Activated T-helper 2 cell treated with anti-CD3 and anti-CD28 coated beads, Interferon-gamma antibody, Interleukin-2, Interleukin-4, amounts not matched to agents 10 μg/mL and 5 μg/mL and 100 μg/mL, durations not matched to agents 14 hours and 24 hours and 36 hours (primary cell): ENCODE data around the gene TTC32. TPM values are rescaled to one million over a fixed set of nuclear protein-coding genes. Genes with fewer than 3 reads are reported as not detected.
"Not testable (repeated sequence)": the region's sequence is repeated elsewhere in the genome, so short reads cannot be mapped to it uniquely, and the experiment has no call there.

Experiments used
- DNase-seq: peaks from one replicate; pipeline ENCODE4 v3.0.0; 2021; ENCODE audit warnings: low spot score
- H3K27ac Mint-ChIP-seq: one replicate; pipeline ENCODE4 v1.8.0; 2021; ENCODE audit warnings: mixed read lengths
- H3K27me3 Mint-ChIP-seq: one replicate; pipeline ENCODE4 v1.8.0; 2021; ENCODE audit warnings: low read depth, mixed read lengths
- H3K36me3 Mint-ChIP-seq: one replicate; pipeline ENCODE4 v1.8.0; 2021; ENCODE audit warnings: low read depth, mixed read lengths
- H3K4me1 Mint-ChIP-seq: one replicate; pipeline ENCODE4 v1.8.0; 2021; ENCODE audit warnings: low read depth, mixed read lengths
- H3K4me3 Mint-ChIP-seq: one replicate; pipeline ENCODE4 v1.8.0; 2021; ENCODE audit warnings: low read depth, mild to moderate bottlenecking, moderate library complexity, mixed read lengths
- H3K9me3 Mint-ChIP-seq: one replicate; pipeline ENCODE4 v1.8.0; 2021; ENCODE audit warnings: mixed read lengths
- intact Hi-C: fragments of 100-400 bp; cut with micrococcal nuclease; formaldehyde crosslinking; loops from one replicate; pipeline ENCODE4 v1.15.1; 2023
- total RNA-seq: library from RNA; stranded (reverse); gene quantifications from 2 replicates; pipeline ENCODE4 v1.2.3, GENCODE V29; 2022

Gene TTC32
- total RNA-seq, 1 donor from 2014 or later = 14.8 TPM

DNA sequence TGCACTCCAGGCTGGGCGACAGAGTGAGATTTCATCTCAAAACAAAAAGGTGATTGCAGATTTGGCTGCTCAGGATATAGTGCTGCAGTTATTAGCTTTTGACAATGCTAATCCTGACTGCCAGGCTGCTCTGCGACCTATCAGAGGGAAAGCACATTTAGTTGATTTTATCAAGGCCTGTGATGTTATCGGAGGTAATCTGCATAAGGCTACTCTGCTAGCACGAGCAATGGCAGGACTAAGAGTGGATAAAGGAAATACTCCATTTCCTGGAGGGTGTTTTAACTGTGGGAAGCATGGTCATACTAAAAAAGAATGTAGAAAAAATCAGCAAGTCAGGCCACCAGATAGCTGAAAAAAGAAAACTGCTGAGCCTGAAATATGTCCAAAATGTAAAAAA is 22.7 kb upstream of the TTC32 start:
- DNase-seq, H3K4me1 Mint-ChIP-seq, H3K4me3 Mint-ChIP-seq, intact Hi-C loops, H3K27ac Mint-ChIP-seq, H3K27me3 Mint-ChIP-seq: not testable (repeated sequence)
- Mint-ChIP-seq H3K9me3 (peaks cover 24% of the 10 kb centered on the region), H3K36me3 (peaks cover 39% of the 10 kb centered on the region)

- DNase-seq, H3K27ac Mint-ChIP-seq, intact Hi-C loops, H3K4me3 Mint-ChIP-seq, H3K27me3 Mint-ChIP-seq, H3K4me1 Mint-ChIP-seq: not testable (repeated sequence)
- Mint-ChIP-seq H3K9me3 (peaks cover 11% of the 10 kb centered on the region), H3K36me3 (peaks cover 17% of the 10 kb centered on the region)
These were observed 20.4 kb upstream of the TTC32 start for GRCh38 chr2:19922188-19922587.

DNA sequence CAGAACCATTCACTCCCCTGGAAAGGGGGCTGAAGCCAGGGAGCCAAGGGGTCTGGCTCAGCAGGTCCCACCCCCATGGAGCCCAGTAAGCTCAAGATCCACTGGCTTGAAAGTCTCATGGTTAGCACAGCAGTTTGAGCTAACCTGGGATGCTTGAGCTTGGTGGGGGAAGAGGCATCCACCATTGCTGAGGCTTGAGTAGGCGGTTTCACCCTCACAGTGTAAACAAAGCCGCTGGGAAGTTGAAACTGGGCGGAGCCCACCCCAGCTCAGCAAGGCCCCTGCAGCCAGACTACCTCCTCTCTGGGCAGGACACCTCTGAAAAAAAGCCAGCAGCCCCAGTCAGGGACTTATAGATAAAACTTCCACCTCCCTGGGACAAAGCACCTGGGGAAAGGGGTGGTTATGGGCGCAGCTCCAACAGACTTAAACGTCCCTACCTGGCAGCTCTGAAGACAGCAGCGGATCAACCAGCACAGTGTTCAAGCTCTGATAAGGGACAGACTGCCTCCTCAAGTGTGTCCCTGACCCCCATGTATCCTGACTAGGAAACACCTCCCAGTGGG is 14.7 kb upstream of the TTC32 start:
- H3K4me3 Mint-ChIP-seq = no peak overlapping the region
- H3K4me1 Mint-ChIP-seq = no peaks in the 10 kb centered on the region
- no peaks in the 10 kb centered on the region for H3K9me3 Mint-ChIP-seq
- H3K36me3 Mint-ChIP-seq = no peaks in the 10 kb centered on the region
- no peaks in the 10 kb centered on the region for H3K27me3 Mint-ChIP-seq
- intact Hi-C loops = no loop called here
- H3K27ac Mint-ChIP-seq = no peak overlapping the region
- DNase-seq = no peak

- H3K4me3 Mint-ChIP-seq = no peak overlapping the region
- H3K4me1 Mint-ChIP-seq = no peaks in the 10 kb centered on the region
- no peaks in the 10 kb centered on the region for H3K27me3 Mint-ChIP-seq
- H3K36me3 Mint-ChIP-seq = no peaks in the 10 kb centered on the region
- H3K27ac Mint-ChIP-seq = no peak overlapping the region
- no peak for DNase-seq
- intact Hi-C loops = no loop called here
- no peaks in the 10 kb centered on the region for H3K9me3 Mint-ChIP-seq
These were observed 12.6 kb upstream of the TTC32 start for GRCh38 chr2:19914266-19914975.

GRCh38 chr2:19911808-19912509 is 10.2 kb upstream of the TTC32 start:
- Mint-ChIP-seq H3K36me3 (no peaks in the 10 kb centered on the region), H3K4me1 (no peaks in the 10 kb centered on the region), H3K4me3 (no peak overlapping the region), H3K27me3 (peaks cover 9% of the 10 kb centered on the region), H3K9me3 (no peaks in the 10 kb centered on the region), H3K27ac (no peak overlapping the region)
- no peak for DNase-seq
- intact Hi-C loops = no loop called here

DNA sequence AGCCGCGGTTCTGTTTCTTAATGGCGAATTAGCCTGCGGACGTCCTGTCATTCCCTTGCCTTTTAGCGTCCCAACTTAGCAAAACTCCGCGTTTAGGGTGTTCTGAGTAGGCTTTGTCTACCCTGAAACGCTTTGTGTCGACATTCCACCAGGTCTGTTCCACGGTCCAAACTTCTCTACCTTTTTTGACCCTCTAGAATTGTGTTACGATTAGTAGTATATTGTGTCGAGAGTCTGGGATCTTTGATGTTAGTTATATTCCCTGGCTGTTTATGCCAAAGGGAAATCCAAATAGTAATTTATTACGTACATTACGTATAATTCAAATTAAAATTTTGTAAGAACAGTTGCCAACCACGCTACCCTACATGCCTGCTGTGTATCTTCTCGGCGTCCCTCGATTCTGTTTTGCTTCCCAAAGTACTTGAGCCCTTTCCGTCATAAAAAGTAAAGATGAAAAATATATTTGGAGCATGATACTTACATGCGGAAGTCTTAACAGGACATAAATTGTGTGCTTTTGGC is 495 bp upstream of the TTC32 start:
- Mint-ChIP-seq H3K27me3 (peaks cover 2% of the 10 kb centered on the region), H3K36me3 (peaks cover 26% of the 10 kb centered on the region), H3K9me3 (peaks cover 6% of the 10 kb centered on the region), H3K4me3 (peak overlapping the region; percentile 89), H3K4me1 (peaks cover 49% of the 10 kb centered on the region), H3K27ac (peak overlapping the region; percentile 95)
- no peak for DNase-seq
- intact Hi-C loops = loop anchor here (1.0 to 5.0 kb wide), 7 partner anchors 149 to 1360 kb away; partner anchors contain the start of genes HS1BP3, LAPTM4A and RDH14

GRCh38 chr2:19900931-19901441 is 797 bp downstream of the TTC32 start:
- no peak for DNase-seq
- peaks cover 28% of the 10 kb centered on the region for H3K36me3 Mint-ChIP-seq

DNA sequence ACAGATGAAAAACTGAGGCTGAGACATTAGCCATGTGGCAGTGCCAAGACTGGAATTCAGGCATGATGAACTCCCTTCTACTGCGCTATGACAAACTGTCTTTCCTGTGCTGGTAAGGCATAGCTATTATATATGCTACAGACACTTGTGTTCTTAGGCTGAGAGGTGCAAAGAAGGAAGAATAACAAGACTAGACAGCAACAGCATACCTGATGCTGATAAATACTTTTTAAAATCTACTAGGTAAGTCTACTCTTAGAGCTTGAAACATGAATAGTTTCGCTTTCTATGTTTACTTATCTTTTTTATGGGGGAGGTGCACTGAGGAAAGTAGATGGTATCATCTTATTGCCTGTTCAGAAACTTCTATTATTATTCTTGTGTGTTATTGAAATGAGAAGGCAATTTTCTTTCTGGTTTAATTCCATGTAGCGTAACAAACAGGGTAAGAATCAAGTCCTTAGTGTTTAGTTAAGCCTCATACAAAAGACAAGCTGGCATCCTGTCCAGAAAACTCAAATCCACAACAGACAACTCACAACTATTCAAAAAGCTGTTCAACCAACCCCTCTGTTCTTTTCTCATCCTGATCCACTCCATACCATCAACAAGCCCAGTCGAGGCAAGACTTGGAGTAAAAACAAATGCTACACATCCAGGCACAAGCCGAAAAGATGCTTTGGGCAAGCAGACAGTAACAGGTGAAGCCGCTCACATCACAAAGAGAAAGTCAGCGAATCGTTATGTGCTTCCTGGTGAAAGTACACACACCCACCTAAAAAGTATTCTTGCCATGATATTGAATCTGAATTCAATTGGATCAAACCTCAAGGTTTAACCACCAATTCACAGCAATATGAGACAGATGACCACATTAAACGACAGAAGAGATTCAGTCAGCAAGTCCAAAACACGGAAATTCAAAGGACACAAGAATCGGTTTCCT is 1.5 kb downstream of the TTC32 start:
- Mint-ChIP-seq H3K4me1 (peaks cover 53% of the 10 kb centered on the region), H3K27me3 (no peaks in the 10 kb centered on the region), H3K4me3 (peak overlapping the region; percentile 89), H3K9me3 (peaks cover 6% of the 10 kb centered on the region), H3K36me3 (peaks cover 34% of the 10 kb centered on the region), H3K27ac (peak overlapping the region; percentile 95)
- intact Hi-C loops = loop anchor here (2.0 to 5.0 kb wide), 6 partner anchors 91 to 1358 kb away; partner anchors contain the start of genes HS1BP3, RDH14 and WDR35
- peak; percentile 27 for DNase-seq

More at GRCh38 chr2:19900931-19901441, 797 bp downstream of the TTC32 start:
- peaks cover 6% of the 10 kb centered on the region for H3K9me3 Mint-ChIP-seq
- intact Hi-C loops = loop anchor here (1.0 to 5.0 kb wide), 7 partner anchors 90 to 1359 kb away; partner anchors contain the start of genes HS1BP3, PUM2, RDH14 and WDR35
- peaks cover 47% of the 10 kb centered on the region for H3K4me1 Mint-ChIP-seq
- H3K27me3 Mint-ChIP-seq = no peaks in the 10 kb centered on the region
- H3K27ac Mint-ChIP-seq = peak overlapping the region; percentile 95
- peak overlapping the region; percentile 89 for H3K4me3 Mint-ChIP-seq

DNA sequence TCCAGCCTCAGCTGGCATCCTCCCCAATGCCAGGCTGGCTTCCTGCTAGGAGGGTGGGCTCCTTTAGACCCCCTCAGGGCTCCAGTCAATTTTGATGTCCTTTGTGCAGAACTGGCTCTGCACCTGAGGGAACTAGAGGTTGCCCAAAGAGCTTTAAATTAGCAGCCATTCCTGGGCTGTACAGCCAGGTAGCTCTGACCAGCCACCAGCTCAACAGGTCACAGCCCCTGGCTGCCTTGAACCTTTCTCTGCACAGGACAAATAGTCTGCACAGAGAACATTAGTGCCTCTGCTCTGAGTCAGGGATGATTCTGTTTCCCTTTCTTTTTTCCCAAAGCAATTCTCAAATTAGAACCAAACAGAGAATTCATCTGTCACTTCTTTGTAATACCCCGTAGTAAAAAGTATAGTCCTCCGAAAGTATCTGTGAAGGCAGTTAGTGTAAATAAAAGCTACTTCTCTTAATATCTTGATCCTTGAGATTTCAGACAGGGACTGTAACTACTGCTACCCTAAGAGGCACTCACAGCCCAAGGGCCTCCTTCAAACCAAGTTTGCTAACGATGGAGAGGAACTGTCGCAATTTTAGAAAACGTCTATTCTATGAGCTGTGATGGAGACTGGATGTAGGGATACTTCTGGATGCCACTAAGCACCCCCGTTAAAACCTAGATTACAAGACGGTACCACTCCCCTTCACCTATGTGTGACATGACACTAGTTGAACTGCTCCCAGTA is 3.0 kb downstream of the TTC32 start:
- no peak overlapping the region for H3K27ac Mint-ChIP-seq
- no peak overlapping the region for H3K4me3 Mint-ChIP-seq
- DNase-seq = no peak
- peaks cover 59% of the 10 kb centered on the region for H3K4me1 Mint-ChIP-seq
- H3K9me3 Mint-ChIP-seq = no peaks in the 10 kb centered on the region
- intact Hi-C loops = no loop called here
- peaks cover 29% of the 10 kb centered on the region for H3K36me3 Mint-ChIP-seq
- H3K27me3 Mint-ChIP-seq = no peaks in the 10 kb centered on the region

GRCh38 chr2:19897623-19898245 is 4.0 kb downstream of the TTC32 start:
- no peak overlapping the region for H3K27ac Mint-ChIP-seq
- H3K27me3 Mint-ChIP-seq = no peaks in the 10 kb centered on the region
- peaks cover 31% of the 10 kb centered on the region for H3K36me3 Mint-ChIP-seq
- no peaks in the 10 kb centered on the region for H3K9me3 Mint-ChIP-seq
- H3K4me3 Mint-ChIP-seq = peak overlapping the region; percentile 24
- no peak for DNase-seq
- intact Hi-C loops = no loop called here
- peaks cover 58% of the 10 kb centered on the region for H3K4me1 Mint-ChIP-seq

- intact Hi-C loops = loop anchor here (2.0 kb wide), 1 partner anchor 27 kb away; no protein-coding TSS in a partner anchor
- Mint-ChIP-seq H3K9me3 (no peaks in the 10 kb centered on the region), H3K4me1 (peaks cover 58% of the 10 kb centered on the region), H3K27me3 (no peaks in the 10 kb centered on the region), H3K27ac (peak overlapping the region; percentile 60), H3K4me3 (peak overlapping the region; percentile 7), H3K36me3 (peaks cover 35% of the 10 kb centered on the region)
- no peak for DNase-seq
These were observed 6.2 kb downstream of the TTC32 start for GRCh38 chr2:19895535-19895934.
